HG02973 (cell line): ENCODE results near the gene LRRC46.

ENCODE experiments used
- ATAC-seq: cut with Tn5 transposase; IDR thresholded peaks from one replicate; pipeline ENCODE4 v1.9.1; 2021; ENCODE audit warnings: moderate library complexity; ENCODE audit not compliant: unreplicated experiment

Gene LRRC46

GRCh38 chr17:47831003-47831933 is at the start of gene LRRC46, which contains the start of gene MRPL10:
Gene LRRC46, plus strand, starts transcription at chr17:47831670. Its CDS starts 320 bp downstream, at chr17:47831990.
Gene MRPL10, minus strand, starts transcription at chr17:47831541. Its CDS starts 30 bp downstream, at chr17:47831511.
- peak; percentile 68 for ATAC-seq

- ATAC-seq, result no peak
Observed at GRCh38 chr17:47785538-47786123, 45.8 kb upstream of the LRRC46 start.

GRCh38 chr17:47789611-47790561 is 41.6 kb upstream of the LRRC46 start:
- no peak for ATAC-seq

- ATAC-seq, result no peak
Observed at GRCh38 chr17:47791025-47791424, 40.4 kb upstream of the LRRC46 start.

- no peak for ATAC-seq
Observed at GRCh38 chr17:47792457-47792856, 39.0 kb upstream of the LRRC46 start.

GRCh38 chr17:47792979-47793378 is 38.5 kb upstream of the LRRC46 start:
- ATAC-seq, result no peak

- no peak for ATAC-seq
Observed at GRCh38 chr17:47797797-47798196, 33.7 kb upstream of the LRRC46 start.

- no peak for ATAC-seq
Observed at GRCh38 chr17:47800686-47801085, 30.8 kb upstream of the LRRC46 start.

- no peak for ATAC-seq
Observed at GRCh38 chr17:47801176-47801765, 30.2 kb upstream of the LRRC46 start.

GRCh38 chr17:47801906-47802305 is 29.6 kb upstream of the LRRC46 start:
- ATAC-seq, result no peak

GRCh38 chr17:47802341-47803022 is 29.0 kb upstream of the LRRC46 start:
- no peak for ATAC-seq

- no peak for ATAC-seq
Observed at GRCh38 chr17:47803201-47803600, 28.3 kb upstream of the LRRC46 start.

GRCh38 chr17:47803751-47804150 is 27.7 kb upstream of the LRRC46 start:
- ATAC-seq, result no peak

- no peak for ATAC-seq
Observed at GRCh38 chr17:47804461-47804860, 27.0 kb upstream of the LRRC46 start.

GRCh38 chr17:47806026-47806912 is 25.2 kb upstream of the LRRC46 start:
- no peak for ATAC-seq

GRCh38 chr17:47806913-47807255 is 24.6 kb upstream of the LRRC46 start:
- ATAC-seq, result no peak

- ATAC-seq, result no peak
Observed at GRCh38 chr17:47807421-47807820, 24.0 kb upstream of the LRRC46 start.

GRCh38 chr17:47808036-47808829 is 23.2 kb upstream of the LRRC46 start:
- no peak for ATAC-seq
